ENCODE measurements around the gene FAM174C. TPM values are rescaled to one million over a fixed set of nuclear protein-coding genes. Genes with fewer than 3 reads are reported as not detected.

FAM174C gene
- total and polyA plus RNA-seq, 4 donors: 14.6 to 79.8 (median 33.8) TPM

DNA sequence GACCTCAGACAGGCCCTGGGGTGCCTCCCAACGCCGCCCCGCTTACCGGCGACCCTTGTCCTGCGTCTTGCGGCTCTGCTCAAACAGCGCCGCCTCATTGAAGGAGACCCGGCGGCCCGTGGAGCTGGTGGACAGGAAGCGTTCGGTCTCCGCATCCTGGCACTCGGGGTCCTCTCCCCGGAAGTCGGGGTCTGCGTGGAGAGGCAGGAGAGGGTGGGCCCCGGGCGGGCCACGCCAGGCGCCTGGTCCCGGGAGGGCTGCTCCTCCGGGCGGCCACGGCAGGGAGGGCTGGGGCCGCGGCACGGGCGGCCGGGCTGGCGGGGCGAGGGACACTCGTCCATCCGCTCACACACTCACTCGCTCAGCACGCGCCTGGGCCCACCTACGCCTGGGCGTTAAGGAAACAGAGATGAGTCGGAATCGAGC, 40.4 kb upstream of the FAM174C start:
- no peaks in the 10 kb centered on the region for H3K36me3 ChIP-seq (ENCODE audit: control insufficient read depth in 4 of 4, insufficient read depth in 3 of 4, low read depth in 1 of 4, low read length in 3 of 4)
- H3K27ac ChIP-seq (ENCODE audit: low read depth in 1 of 2, low read length in 2 of 2): no peak overlapping the region
- 92% methylated on average over 43 of the region's 43 CpGs for WGBS
- TF ChIP-seq HNF4G (IDR thresholded peaks at IDR 0.05): no peak
- TF ChIP-seq, protein P1, sequence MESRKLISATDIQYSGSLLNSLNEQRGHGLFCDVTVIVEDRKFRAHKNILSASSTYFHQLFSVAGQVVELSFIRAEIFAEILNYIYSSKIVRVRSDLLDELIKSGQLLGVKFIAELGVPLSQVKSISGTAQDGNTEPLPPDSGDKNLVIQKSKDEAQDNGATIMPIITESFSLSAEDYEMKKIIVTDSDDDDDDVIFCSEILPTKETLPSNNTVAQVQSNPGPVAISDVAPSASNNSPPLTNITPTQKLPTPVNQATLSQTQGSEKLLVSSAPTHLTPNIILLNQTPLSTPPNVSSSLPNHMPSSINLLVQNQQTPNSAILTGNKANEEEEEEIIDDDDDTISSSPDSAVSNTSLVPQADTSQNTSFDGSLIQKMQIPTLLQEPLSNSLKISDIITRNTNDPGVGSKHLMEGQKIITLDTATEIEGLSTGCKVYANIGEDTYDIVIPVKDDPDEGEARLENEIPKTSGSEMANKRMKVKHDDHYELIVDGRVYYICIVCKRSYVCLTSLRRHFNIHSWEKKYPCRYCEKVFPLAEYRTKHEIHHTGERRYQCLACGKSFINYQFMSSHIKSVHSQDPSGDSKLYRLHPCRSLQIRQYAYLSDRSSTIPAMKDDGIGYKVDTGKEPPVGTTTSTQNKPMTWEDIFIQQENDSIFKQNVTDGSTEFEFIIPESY (IDR thresholded peaks at IDR 0.05): no peak
- no peak for TF ChIP-seq TAF1 (conservative IDR thresholded peaks at IDR 0.05)
- TF ChIP-seq FOXA1 (IDR thresholded peaks at IDR 0.05): no peak
- no peak for TF ChIP-seq JUND (IDR thresholded peaks at IDR 0.05)
- no peak for TF ChIP-seq RXRA (IDR thresholded peaks at IDR 0.05)
- TF ChIP-seq HNF4A (conservative IDR thresholded peaks at IDR 0.05): no peak
- no peak for TF ChIP-seq FOXA2 (IDR thresholded peaks at IDR 0.05)
- TF ChIP-seq SP1 (IDR thresholded peaks at IDR 0.05): no peak
- no peak for TF ChIP-seq GABPA (IDR thresholded peaks at IDR 0.05 in 1 of 2, conservative IDR thresholded peaks at IDR 0.05 in 1 of 2)
- TF ChIP-seq, protein P2, sequence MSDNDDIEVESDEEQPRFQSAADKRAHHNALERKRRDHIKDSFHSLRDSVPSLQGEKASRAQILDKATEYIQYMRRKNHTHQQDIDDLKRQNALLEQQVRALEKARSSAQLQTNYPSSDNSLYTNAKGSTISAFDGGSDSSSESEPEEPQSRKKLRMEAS (IDR thresholded peaks at IDR 0.05): no peak
- TF ChIP-seq, protein P3, sequence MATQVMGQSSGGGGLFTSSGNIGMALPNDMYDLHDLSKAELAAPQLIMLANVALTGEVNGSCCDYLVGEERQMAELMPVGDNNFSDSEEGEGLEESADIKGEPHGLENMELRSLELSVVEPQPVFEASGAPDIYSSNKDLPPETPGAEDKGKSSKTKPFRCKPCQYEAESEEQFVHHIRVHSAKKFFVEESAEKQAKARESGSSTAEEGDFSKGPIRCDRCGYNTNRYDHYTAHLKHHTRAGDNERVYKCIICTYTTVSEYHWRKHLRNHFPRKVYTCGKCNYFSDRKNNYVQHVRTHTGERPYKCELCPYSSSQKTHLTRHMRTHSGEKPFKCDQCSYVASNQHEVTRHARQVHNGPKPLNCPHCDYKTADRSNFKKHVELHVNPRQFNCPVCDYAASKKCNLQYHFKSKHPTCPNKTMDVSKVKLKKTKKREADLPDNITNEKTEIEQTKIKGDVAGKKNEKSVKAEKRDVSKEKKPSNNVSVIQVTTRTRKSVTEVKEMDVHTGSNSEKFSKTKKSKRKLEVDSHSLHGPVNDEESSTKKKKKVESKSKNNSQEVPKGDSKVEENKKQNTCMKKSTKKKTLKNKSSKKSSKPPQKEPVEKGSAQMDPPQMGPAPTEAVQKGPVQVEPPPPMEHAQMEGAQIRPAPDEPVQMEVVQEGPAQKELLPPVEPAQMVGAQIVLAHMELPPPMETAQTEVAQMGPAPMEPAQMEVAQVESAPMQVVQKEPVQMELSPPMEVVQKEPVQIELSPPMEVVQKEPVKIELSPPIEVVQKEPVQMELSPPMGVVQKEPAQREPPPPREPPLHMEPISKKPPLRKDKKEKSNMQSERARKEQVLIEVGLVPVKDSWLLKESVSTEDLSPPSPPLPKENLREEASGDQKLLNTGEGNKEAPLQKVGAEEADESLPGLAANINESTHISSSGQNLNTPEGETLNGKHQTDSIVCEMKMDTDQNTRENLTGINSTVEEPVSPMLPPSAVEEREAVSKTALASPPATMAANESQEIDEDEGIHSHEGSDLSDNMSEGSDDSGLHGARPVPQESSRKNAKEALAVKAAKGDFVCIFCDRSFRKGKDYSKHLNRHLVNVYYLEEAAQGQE (IDR thresholded peaks at IDR 0.05): no peak
- TF ChIP-seq, protein P4, sequence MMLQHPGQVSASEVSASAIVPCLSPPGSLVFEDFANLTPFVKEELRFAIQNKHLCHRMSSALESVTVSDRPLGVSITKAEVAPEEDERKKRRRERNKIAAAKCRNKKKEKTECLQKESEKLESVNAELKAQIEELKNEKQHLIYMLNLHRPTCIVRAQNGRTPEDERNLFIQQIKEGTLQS (IDR thresholded peaks at IDR 0.05): no peak
- no peak for TF ChIP-seq YY1 (IDR thresholded peaks at IDR 0.05)
- no peak for TF ChIP-seq EGR1 (IDR thresholded peaks at IDR 0.05; ENCODE audit: low read depth in 2 of 2)
- no peak for TF ChIP-seq NR2F2 (IDR thresholded peaks at IDR 0.05)
- TF ChIP-seq, protein P5, sequence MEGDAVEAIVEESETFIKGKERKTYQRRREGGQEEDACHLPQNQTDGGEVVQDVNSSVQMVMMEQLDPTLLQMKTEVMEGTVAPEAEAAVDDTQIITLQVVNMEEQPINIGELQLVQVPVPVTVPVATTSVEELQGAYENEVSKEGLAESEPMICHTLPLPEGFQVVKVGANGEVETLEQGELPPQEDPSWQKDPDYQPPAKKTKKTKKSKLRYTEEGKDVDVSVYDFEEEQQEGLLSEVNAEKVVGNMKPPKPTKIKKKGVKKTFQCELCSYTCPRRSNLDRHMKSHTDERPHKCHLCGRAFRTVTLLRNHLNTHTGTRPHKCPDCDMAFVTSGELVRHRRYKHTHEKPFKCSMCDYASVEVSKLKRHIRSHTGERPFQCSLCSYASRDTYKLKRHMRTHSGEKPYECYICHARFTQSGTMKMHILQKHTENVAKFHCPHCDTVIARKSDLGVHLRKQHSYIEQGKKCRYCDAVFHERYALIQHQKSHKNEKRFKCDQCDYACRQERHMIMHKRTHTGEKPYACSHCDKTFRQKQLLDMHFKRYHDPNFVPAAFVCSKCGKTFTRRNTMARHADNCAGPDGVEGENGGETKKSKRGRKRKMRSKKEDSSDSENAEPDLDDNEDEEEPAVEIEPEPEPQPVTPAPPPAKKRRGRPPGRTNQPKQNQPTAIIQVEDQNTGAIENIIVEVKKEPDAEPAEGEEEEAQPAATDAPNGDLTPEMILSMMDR (IDR thresholded peaks at IDR 0.05; ENCODE audit: low read depth, low read length, missing input control): no peak
- no peak for TF ChIP-seq RAD21 (IDR thresholded peaks at IDR 0.05)
- no peak overlapping the region for H3K4me3 ChIP-seq (ENCODE audit: low read depth in 1 of 3, low read length in 3 of 3)
- peaks cover 0 to 18% (median 8%) of the 10 kb centered on the region in 4 donors for H3K4me1 ChIP-seq (ENCODE audit: control insufficient read depth in 4 of 4, insufficient read depth in 4 of 4, low read length in 3 of 4)
- H3K9ac ChIP-seq (ENCODE audit: low read depth in 1 of 2, low read length in 2 of 2): no peak overlapping the region
- H3K27me3 ChIP-seq (ENCODE audit: control insufficient read depth in 4 of 4, insufficient read depth in 4 of 4, low read length in 3 of 4): no peaks in the 10 kb centered on the region
- no peak for DNase-seq (ENCODE audit: low spot score)
- no peaks in the 10 kb centered on the region for H3K9me3 ChIP-seq (ENCODE audit: control insufficient read depth in 4 of 4, low read length in 3 of 4)

All from liver (tissue), 9 donors.